Effector CD4-positive, alpha-beta T cell (primary cell): Measurements from ENCODE around the gene REPS2.

Experiments
- DNase-seq: peaks from one replicate; pipeline ENCODE4 v3.0.0-alpha.2; 2020

The REPS2 gene

DNA sequence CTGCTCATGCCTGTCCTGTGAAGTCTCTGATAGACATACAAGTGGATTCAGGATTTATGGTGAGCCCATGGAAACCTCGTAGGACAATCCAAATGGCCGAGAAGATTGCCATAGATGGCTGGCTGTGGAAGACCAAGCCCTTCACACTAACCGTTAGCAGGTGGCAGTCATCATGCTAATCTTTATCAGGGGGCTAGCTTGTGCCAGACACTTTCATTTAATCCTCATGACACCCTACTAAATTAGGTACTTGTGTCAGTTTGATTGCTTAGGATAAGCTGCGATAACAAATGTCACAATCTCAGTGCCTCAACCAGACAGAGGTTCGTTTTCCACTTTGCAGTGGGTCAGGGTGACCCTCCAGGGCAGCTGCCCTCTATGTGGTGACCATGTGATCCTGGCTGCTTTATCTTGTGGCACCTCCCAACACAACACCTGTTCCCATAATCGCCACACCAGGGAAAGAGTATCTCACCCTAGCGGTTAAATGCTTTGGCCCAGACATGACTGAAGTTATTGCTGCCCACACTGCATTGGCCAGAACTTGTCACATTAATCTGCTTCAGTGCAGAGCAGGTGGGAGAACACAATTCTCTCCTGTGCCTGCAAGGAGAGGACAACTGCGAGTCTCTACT lies 60.8 kb downstream of the REPS2 start:
- no peak for DNase-seq

DNA sequence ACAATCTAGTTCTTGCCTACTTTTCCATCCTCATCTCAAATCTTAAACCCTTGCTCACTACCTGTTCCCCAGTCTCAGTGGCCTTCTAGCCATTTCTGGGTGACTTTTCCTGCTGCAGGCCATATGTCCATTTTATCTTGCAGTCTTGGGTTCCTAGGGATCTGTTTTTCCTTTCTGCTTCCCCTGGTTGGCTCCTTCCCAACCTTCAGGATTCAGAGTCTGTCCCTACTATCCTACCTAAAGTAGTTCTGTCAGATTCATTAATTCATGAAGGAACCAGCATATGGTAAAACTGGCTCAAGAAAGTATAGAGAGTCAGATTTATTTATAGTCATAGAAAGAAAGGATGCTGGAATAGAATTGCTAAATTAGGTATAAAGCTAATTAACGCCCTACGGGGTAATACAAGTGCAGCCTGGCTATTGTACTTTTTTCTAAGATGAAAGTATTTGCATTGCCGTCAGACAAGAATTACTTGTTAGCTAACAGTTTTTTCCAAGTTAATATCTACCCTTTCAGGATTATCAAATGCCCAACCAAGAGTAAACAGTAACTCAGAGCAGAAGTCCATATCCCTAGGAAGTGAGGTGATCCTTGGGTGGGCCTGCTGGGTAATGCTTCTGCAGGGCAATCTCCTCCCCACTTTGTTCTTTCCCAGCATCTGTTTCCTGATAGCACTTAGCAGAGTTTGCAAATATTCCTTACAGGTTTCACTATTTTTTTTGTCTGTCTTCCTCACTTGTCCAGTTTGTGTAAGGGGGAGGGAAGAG lies 63.6 kb downstream of the REPS2 start:
- no peak for DNase-seq

DNA sequence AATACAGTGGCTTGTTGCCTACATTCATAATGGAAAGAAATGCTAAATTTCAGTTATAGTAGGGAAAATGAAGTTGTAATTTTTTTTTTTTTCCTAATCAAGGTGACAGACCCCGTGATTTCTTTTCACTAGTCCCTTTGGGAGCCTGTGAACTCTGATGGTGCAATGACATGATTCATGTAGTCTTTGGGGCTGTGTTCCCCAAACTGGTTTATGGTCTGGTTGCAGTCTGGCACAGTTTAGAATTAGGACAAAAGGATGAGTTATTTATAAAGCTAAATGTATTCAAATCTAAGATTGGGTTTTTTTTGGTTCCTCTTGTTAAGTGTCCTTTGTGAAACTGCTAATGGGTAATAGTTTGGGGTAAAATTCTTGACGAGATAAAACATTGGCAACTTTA lies 66.0 kb downstream of the REPS2 start:
- DNase-seq: no peak

DNA sequence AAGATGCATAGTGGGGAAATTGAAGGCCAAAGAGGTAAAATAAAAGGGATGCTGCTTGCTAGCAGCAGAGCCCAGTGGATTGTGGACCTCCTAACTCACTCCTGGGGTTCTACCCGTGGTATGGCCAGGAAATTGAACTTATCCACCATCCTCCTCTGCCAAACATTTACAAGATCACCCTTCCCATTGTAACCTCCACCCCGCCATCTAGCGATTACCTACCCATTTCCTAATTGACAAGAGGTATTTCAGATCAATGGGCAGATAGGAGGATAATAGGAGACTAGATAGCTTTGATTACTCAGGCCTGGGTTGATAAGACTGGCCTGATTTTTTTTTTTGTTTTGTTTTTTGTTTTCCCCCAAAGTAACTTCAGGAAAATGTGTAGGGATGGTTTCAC lies 67.8 kb downstream of the REPS2 start:
- DNase-seq: no peak

DNA sequence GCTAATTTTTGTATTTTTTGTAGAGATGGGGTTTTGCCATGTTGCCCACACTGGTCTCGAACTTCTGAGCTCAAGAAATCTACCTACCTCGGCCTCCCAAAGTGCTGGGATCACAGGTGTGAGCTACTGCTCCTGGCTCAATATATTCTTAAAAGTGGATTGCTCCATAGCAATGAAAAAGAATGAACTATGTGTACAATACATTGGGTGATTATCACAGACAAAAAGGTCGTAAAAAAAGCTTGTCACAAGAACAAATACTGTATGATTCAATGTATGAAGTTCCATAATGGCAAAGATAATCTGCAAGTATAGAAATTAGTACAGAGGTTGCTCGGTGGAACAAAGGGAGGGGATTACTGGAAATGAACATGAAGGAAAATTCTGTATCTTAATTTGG lies 70.7 kb downstream of the REPS2 start:
- no peak for DNase-seq

DNA sequence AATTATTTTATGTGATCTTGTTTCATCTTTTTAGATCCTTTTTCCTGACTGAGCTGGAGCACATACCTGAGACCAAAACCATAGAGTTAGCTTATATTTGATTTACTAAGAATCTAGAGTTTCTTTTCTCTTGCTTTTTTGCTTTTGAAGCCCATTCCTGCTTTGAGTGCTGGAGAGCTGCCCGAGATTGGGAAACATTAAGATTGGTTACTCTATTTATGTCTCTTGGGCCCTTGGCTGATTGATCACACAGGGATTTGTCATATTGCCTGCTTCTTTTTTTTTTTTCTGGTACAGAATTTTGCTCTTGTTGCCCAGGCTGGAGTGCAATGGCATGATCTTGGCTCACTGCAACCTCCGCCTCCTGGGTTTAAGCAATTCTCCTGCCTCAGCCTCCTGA lies 73.9 kb downstream of the REPS2 start:
- no peak for DNase-seq

DNA sequence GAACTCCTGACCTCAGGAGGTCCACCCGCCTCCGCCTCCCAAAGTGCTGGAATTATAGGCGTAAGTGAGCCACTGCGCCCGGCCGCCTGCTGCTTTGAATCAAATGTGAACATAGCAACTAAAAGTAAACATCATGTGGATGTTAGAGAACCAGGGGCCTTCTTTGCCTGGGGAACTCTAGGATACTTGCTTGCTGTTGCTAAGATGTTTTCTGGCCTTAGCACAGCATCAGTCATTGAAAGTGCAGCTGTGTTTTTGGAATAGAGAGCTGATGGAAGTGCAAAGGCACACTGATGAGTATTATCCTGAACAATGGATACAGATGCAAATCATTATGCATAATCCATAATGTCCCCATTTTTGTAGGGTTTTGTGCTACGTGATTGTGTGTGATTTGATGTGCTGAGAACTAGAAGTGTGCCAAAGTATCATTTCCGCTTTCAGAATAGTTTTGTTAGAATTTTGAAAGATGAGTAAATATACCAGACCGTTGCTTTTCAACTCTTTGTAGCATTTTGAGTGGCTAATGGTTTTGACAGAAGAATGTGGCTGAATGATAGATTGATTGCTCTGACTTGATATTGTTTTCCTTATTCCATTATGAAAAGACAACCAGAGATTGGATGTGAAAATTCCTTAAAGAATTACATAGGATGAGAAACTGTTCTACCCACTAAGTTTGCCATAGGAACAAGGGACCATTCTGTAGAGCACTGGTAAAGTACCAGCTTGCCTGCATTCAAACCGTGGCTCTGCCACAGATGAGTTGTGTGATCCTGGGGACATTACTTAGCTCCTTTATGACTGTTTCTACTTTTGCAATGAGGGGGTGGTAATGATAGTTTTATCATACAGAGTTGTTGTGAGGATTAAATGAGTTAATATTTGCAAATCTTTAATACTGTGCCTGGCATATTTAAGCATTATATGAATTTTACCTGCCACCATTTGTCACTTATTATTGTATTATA lies 74.7 kb downstream of the REPS2 start:
- DNase-seq: no peak

DNA sequence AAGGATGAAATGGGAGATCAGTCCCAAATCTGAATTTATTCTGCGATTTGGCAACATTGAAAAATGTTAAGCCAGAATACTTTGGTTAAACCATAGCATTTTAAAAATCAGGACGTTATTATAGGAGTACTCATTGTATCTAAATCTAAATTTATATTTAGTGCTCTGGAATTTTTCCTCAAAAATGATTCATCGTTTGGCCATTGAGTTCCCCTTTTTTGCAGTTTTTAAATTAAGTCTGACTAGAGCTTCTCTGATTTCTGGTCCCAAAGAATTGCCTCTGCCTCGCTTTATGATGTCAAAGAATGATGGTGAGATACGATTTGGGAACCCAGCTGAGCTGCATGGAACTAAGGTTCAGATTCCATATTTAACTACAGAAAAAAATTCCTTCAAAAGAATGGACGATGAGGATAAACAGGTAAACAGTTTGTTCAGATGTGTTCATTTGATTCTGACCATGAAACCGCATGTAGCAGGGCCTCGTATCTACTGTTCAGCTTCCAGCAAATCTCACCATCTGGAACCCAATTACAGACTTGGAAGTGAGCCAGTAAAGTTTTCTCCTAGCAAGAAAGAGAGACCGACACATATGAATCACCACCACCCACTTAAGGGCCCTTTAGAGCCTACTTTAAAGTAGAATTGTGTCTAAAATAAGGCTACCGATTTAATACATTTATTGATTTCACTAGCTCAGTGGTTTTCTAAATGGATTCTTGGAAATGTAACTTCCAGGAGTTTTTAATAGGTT lies 75.6 kb downstream of the REPS2 start:
- no peak for DNase-seq

DNA sequence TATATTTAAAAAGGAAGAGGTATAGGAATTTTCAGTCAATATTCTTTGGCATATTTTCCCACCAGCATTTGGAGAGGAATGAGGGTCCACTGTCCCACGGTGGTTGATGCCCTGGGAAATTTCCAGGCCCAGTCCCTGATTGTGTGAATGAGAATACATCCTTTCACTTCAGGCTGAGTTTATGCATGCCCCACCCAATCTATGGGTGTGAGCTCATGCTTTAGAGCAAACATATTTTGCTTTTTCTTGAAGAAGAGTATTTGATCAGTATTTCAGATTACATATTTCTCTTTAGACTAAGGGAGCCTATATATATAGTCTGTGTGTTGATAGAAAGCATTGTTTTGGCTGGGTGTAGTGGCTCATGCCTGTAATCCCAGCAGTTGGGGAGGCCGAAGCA lies 77.2 kb downstream of the REPS2 start:
- DNase-seq: no peak

DNA sequence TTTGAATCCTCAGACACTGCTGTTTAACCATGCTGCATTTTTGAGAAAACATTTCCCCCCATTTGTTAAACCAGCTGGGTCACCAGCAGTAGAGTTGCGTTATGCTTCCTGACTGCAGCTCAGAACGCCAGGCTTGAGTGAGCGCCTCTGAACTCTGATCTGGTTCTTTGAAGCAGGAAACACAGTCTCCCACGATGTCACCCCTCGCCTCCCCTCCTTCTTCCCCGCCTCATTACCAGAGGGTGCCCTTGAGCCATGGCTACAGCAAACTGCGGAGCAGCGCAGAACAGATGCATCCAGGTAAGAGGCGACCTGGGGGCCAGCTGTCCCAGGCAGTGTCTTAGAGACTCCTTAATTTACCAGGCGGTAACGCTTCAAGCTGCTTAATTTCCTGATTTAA lies 78.4 kb downstream of the REPS2 start:
- DNase-seq: no peak

DNA sequence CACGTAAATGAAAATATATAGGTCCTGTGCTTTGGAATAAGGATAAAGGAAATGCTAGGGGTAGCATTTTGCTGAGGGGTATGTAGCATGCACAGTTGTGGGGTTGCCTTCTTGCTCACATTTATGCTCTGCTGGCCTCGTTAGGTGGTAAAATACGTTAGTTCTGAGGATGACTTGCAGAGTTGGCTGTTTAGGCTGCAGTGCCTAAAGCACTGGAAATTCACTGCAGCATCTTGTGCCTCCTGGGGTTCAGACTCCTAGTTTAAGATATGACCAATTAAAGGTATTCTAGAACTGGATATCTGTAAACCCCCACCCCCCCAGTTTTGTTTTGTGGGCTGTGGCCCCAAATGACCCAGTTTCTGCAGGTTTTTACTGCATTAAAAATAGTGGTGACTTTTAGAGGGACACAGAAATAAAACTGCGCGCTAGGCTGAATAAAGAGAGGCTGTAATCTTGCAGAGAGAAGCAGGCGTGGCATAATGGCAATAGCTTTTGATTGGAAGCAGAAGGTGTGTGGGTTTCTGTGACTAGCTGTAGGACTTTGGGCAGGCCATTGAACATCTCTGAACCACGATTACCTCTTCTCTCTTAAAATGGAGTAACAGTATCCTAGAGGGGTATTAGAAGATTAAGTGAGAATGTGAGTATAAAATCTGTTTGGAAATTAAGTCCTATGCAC lies 79.3 kb downstream of the REPS2 start:
- DNase-seq: no peak

DNA sequence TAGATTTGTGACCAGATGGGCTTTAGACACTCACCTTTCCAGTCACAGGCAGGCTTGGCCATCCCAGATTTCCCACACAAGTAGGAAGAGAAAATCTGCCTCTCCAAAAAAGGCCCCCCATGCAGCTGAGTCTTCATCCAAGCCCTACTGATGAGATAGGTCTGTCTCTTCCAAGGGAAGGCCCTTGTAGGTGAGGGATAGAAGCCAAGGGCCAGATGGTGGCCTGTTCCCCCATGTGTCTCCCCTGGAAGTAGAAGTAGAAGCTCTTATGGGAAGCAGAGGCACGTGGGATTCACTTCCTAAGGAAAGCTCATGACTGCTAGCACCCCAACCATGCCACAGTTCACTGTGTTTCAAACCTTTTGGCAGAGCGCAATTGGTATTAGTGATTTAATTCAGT lies 81.5 kb downstream of the REPS2 start:
- DNase-seq: no peak

DNA sequence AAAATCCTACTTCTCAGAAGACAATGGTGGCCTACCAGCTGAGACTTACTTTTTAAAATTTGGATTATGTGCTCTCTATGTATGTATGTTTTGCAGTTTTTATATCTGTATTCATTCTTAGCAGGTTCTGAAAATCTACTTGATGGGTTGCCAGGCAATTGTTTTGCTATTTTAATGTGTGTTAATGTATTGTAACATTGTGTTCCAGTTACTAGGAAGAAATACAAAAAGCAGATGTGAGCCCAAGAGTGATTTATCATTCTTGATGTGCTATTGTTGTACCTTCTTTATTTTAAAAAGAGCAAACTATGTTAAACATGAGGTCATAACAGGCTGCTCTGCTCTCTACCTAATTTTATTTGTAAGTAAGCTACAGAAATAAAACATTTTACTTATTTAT lies 81.9 kb downstream of the REPS2 start:
- DNase-seq: no peak

DNA sequence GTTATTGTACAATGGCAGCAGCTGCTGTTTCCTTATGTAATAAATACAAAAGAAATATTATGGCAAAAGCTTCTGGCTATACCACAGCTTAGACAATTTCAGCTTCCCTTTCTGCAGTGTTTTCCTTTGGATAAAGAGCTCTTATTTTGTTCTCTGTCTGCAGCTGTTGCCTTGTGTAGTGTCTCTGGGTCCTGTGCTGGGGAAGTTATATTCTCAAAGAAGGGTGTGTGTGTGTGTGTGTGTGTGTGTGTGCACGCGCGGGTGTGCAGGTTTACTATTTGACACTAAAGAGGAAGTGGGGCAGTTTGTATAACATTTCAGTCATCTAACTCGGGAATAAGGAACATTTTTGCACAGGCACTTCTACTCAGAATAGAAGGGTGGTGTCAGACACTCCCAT lies 83.6 kb downstream of the REPS2 start:
- DNase-seq: no peak

DNA sequence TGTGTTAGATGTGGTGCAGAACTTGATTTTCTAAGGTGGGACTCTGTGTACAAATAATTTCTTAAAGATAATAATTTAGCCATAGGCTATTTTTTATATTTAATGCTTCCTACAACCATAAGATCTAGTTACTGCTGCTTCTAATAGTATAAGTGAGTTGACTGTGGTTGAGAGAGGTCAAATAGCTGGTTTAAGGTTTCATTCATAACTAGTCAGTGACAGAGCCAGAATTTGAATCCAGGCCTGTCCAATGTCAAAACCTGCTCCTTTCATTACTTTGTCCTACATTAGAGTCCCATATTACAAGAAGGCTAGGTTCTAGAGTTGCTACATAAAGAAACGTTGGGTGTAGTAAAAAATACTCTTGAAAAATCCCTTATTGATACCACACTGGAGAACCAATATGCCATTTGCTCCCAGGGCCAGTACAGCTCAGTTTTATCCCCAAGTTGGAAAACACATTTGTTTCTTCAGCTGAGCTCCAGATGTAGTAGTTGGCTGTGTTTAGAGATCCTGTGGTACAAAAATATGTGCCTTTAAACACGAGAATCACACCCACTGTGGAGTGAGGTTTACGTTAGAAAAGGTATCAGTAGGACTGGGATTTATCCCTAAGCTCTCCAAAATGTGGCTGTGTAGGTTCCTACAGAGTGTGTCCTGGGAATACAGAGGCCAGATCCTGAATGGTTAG lies 84.3 kb downstream of the REPS2 start:
- DNase-seq: no peak

DNA sequence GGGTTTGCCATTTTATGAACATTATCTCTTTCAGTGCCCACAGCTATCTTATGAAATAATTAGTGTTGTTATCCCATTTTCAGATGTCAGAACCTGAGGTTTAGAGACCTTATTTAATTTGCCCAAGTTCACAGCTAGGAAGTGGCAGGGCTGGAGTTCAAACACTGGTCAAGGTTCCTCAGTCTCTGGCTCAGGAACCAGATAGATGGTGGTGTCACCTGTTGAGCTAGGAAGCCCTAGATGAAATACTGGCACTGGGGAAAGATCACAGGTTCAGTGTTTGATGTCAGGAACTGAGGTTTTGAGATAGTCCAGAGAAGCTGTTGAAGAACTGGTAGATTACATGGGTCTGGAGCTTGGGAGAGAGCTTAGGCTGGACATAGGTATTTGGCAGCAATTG lies 85.4 kb downstream of the REPS2 start:
- DNase-seq: no peak

DNA sequence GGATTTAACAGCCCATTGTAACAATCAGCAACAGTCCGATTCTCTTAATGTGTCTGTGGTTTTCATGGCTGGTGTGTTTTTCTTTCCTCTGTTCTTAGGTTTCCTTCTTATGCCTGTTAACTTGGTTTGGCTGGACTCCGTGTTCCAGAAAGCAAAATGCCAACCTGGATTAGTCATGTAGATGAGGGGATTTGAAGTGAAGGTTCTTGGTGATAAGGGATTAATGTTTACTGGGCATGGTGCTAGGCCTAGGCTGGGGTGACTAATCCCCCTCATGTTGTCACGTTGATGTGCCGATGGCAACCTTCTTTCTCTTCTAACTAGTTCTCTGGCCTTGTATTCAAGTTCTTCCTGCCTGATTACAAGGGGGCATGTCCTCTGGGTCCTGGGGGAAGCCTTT lies 85.9 kb downstream of the REPS2 start:
- DNase-seq: no peak

DNA sequence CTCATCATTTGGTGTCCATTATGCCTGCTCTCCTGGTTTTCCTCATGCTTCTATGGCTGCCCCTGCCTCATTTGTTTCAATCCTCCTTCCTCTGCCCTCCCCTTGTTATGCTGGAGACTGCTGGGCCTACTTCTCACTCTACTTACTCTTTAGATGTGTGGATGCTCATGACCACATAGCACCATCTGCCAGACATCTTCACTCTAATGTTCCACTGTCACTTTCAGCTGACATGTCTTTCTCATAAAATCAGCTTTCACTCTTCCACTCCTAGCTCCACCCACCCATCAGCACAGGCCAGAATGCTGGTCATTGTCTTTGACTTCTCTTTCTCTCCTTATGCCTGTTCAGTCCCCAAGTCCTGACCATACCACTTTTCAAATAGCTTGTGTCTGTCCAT lies 86.8 kb downstream of the REPS2 start:
- no peak for DNase-seq

DNA sequence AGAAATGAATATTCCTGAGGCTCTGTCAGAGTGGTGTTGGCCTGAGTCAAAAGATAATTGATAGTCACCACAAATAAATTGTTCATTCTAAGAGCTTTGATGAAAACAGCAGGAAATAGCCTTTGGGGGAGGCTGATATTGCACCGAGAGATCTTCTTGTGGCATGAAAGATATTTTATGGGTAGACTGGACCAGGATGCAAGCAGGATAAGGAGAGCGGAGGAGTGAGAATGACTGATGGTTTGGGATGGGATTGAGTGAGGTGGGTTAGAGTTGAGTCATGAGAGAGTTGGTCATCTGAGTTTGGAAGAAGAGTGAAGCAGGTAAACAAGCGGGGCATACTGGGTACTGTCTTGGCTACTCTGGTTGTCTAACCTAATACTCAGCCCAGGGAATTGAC lies 88.7 kb downstream of the REPS2 start:
- no peak for DNase-seq

DNA sequence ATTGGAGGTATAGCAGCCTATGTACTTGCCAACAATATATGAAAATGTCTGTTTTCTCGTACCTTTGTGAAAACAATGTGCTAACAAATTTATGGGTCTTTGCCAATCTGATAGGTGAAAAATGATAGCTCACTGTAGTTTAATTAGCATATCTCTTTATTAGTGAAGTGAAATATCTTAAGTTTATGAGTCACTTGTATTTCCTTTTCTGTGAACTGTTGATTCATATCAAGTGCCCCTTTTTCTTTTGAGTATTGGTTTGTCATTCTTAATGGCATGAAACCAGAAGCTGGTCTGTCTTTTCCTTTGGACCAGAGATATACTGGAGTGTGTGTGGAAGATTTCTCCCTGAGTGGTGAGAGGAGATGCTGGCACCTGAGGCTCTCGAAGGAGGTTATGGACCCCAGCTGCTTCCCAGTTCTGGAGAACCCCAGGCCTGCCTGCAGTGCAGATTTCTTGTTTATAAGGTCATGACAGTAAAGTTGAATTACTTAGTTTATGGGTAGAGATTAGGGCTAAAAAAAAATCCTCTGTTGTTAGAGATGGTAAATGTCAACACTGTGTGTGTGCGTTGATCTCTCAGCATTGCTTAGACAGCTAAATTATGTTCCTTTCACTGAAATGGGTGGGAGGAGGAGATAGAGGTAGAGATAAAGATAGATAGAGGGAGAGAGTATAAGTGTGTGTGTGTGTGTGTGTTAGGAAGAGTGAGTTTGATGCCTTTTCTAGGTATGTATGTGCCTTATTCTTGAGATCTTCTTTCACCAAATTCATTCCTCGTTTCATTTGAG lies 89.9 kb downstream of the REPS2 start:
- DNase-seq: no peak

DNA sequence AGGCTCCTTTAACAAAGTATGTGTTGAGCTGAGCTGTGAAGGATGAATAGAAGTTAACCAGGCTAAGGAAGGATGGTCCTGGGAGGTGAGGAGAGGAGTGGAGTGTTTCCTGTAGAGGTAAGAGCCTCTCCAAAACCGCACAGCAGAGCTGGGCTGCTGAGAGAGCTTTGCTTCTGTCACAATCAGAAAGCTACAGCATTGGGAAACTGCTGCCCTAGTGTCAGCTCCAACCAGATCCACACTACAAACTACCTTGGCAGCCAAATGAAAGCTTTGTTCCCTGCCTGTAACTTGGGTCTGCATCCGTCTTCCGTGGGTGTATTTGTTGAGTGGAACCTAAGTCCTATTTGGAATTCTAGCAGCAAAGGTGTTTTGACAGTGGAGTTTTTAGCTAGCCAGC lies 91.8 kb downstream of the REPS2 start:
- no peak for DNase-seq
